Skeletal muscle tissue (tissue), 4 donors: Measurements from ENCODE around the gene TNFSF18. TPM values are rescaled to one million over a fixed set of nuclear protein-coding genes. Genes with fewer than 3 reads are reported as not detected.

Source experiments
- H3K27ac ChIP-seq: one replicate; pipeline ENCODE4 v1.7.0; 2013; ENCODE audit warnings: mild to moderate bottlenecking, low read depth, low read length, inconsistent platforms
- H3K27me3 ChIP-seq, 3 donors: one replicate each; pipeline ENCODE4 v1.7.0; 2013; ENCODE audit warnings: low read length in 3 of 3; ENCODE audit not compliant: control insufficient read depth in 3 of 3, insufficient read depth in 3 of 3
- H3K36me3 ChIP-seq, 3 donors: one replicate each; pipeline ENCODE4 v1.7.0; 2013; ENCODE audit warnings: low read length in 3 of 3; ENCODE audit not compliant: control insufficient read depth in 3 of 3, insufficient read depth in 3 of 3
- H3K4me1 ChIP-seq, 3 donors: one replicate each; pipeline ENCODE4 v1.7.0; 2013; ENCODE audit warnings: low read length in 3 of 3, mild to moderate bottlenecking in 3 of 3; ENCODE audit not compliant: control insufficient read depth in 3 of 3, insufficient read depth in 3 of 3
- H3K4me3 ChIP-seq, 3 donors: one replicate each; pipeline ENCODE4 v1.7.0; 2013; ENCODE audit warnings: low read length in 3 of 3
- H3K9ac ChIP-seq, 3 donors: one replicate each; pipeline ENCODE4 v1.7.0; 2013; ENCODE audit warnings: low read length in 3 of 3, mild to moderate bottlenecking in 3 of 3, moderate library complexity in 2 of 3, low read depth in 1 of 3
- H3K9me3 ChIP-seq, 3 donors: one replicate each; pipeline ENCODE4 v1.7.0; 2013; ENCODE audit warnings: low read length in 3 of 3; ENCODE audit not compliant: control insufficient read depth in 3 of 3
- total RNA-seq: library from RNA; depleted of rRNA; stranded (reverse); fragments of >200 nt; gene quantifications from one replicate; pipeline ENCODE4 v1.2.3, GENCODE V29; 2014
- donor health status: Osteomylitis.

Gene TNFSF18
- total RNA-seq, 1 donor from 2014 or later, result 1.0 TPM

DNA sequence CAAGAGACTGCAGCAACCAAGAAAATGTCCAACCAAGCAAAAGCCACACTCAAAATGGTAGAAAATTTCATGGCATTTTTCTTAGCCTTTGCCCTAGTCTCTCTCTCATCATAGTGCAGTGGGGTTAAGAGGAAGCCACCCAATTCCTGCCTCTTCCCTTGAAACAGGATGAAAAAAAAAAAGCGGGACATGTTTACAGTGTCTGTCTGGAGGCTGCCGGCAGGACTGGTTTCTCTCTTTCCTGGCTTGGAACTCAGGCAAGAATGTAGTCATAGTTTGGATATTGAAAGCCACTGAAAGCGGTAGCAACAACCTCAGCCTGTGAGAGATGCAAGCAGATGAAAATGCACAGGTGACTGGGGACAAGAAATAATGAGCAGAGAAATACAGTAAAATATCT lies 13.3 kb upstream of the TNFSF18 start:
- Histone ChIP-seq H3K36me3 (no peaks in the 10 kb centered on the region), H3K4me3 (no peak overlapping the region), H3K9me3 (no peaks in the 10 kb centered on the region), H3K27me3 (no peaks in the 10 kb centered on the region), H3K9ac (no peak overlapping the region), H3K27ac (no peak overlapping the region), H3K4me1 (no peaks in the 10 kb centered on the region)

GRCh38 chr1:173063171-173063570 lies 12.4 kb upstream of the TNFSF18 start:
- Histone ChIP-seq H3K9me3 (no peaks in the 10 kb centered on the region), H3K27ac (no peak overlapping the region), H3K4me1 (no peaks in the 10 kb centered on the region), H3K36me3 (no peaks in the 10 kb centered on the region), H3K27me3 (no peaks in the 10 kb centered on the region), H3K4me3 (no peak overlapping the region), H3K9ac (no peak overlapping the region)

DNA sequence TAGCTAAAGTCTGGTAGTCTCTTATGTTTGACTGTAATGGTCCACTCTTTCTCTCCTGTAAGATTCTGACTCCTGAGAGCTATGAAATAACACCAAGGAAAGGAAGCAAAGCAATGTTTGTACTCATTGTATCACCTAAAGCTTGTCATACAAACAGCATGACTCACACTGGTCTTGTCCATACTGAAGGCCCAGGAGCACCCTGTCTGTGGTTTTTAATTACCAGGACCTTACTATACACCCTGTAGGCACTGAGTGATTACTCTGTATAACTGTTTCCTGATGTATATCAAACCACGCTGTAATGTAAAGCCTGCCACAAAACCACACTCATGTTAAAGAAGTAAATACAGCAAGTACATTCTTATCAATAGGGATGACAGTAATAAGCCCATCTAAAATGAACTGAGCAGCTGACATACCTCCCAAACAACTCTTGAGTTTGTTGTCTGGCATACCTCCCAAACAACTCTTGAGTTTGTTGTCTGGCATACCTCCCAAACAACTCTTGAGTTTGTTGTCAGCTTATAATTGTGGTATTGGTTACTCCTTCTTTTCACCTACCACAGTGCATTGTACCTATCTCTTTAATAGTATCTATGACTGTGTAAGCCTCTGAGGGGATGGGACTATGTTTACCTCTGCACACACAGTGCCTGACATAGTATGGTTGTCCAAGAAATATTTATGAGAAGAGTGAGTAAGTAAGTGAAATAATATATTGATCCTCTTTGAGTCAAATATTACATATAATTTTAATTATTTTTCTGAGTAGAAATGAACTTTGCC lies 11.6 kb upstream of the TNFSF18 start:
- H3K9me3 ChIP-seq, result no peaks in the 10 kb centered on the region
- H3K9ac ChIP-seq, result no peak overlapping the region
- no peak overlapping the region for H3K4me3 ChIP-seq
- no peaks in the 10 kb centered on the region for H3K36me3 ChIP-seq
- no peaks in the 10 kb centered on the region for H3K27me3 ChIP-seq
- no peak overlapping the region for H3K27ac ChIP-seq
- no peaks in the 10 kb centered on the region for H3K4me1 ChIP-seq

- Histone ChIP-seq H3K27me3 (no peaks in the 10 kb centered on the region), H3K9me3 (no peaks in the 10 kb centered on the region)
Observed at GRCh38 chr1:173058556-173058955, 7.8 kb upstream of the TNFSF18 start.

DNA sequence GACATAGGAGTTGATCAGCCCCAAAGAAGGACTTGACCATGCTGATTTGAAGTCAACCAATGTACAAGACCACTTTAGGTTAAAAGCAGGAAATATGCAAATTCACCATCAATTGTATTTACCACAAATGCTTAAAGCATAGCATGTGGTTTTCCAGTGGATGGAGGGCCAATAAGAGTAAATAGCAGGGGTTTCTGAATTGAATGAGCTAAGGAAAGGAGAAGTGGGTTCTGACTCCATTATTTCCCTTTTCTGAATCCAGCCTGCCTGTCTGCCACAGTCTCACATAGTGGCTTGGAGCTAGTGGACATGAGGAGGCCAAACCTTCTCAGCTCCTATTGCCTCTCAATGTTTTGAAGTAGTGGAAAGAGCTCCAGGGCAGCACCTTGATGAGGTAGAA lies 7.2 kb upstream of the TNFSF18 start:
- H3K4me3 ChIP-seq, result no peak overlapping the region
- H3K9me3 ChIP-seq, result no peaks in the 10 kb centered on the region
- H3K27ac ChIP-seq, result no peak overlapping the region
- no peak overlapping the region for H3K9ac ChIP-seq
- H3K4me1 ChIP-seq, result no peaks in the 10 kb centered on the region
- H3K27me3 ChIP-seq, result no peaks in the 10 kb centered on the region
- H3K36me3 ChIP-seq, result no peaks in the 10 kb centered on the region

More at GRCh38 chr1:173058556-173058955, 7.8 kb upstream of the TNFSF18 start:
- H3K4me1 ChIP-seq, result no peaks in the 10 kb centered on the region
- H3K36me3 ChIP-seq, result no peaks in the 10 kb centered on the region
- no peak overlapping the region for H3K27ac ChIP-seq
- no peak overlapping the region for H3K9ac ChIP-seq
- H3K4me3 ChIP-seq, result no peak overlapping the region

- H3K4me3 ChIP-seq, result no peak overlapping the region
- H3K9ac ChIP-seq, result no peak overlapping the region
- H3K4me1 ChIP-seq, result peaks cover 0 to 2% (median 0%) of the 10 kb centered on the region in 3 donors
- H3K36me3 ChIP-seq, result no peaks in the 10 kb centered on the region
- H3K27ac ChIP-seq, result no peak overlapping the region
- no peaks in the 10 kb centered on the region for H3K27me3 ChIP-seq
- no peaks in the 10 kb centered on the region for H3K9me3 ChIP-seq
Observed at GRCh38 chr1:173056365-173056764, 5.6 kb upstream of the TNFSF18 start.

GRCh38 chr1:173052681-173053196 lies 2.0 kb upstream of the TNFSF18 start:
- Histone ChIP-seq H3K9me3 (no peaks in the 10 kb centered on the region), H3K27ac (no peak overlapping the region), H3K9ac (no peak overlapping the region), H3K4me3 (no peak overlapping the region), H3K4me1 (peaks cover 0 to 2% (median 0%) of the 10 kb centered on the region in 3 donors), H3K27me3 (no peaks in the 10 kb centered on the region), H3K36me3 (no peaks in the 10 kb centered on the region)

DNA sequence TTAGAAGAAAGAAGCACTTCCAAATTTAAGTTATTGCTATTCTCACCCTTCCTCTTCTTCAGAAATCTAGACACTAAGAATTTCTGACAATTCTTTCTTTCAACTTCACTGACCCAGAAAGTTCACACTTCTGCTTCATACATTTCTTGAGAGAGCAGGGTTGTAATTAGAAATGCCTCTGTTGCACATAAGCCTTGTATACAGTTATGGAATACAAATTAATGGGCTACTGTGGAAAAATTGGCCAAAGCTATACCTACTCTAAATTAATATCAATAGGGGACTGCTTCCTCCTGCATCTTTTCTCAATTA lies 1.5 kb downstream of the TNFSF18 start:
- Histone ChIP-seq H3K4me1 (peaks cover 0 to 2% (median 0%) of the 10 kb centered on the region in 3 donors), H3K9me3 (no peaks in the 10 kb centered on the region), H3K27me3 (no peaks in the 10 kb centered on the region), H3K27ac (no peak overlapping the region), H3K9ac (no peak overlapping the region), H3K4me3 (no peak overlapping the region), H3K36me3 (no peaks in the 10 kb centered on the region)

GRCh38 chr1:173048621-173049321 lies 2.0 kb downstream of the TNFSF18 start:
- Histone ChIP-seq H3K9ac (no peak overlapping the region), H3K27ac (no peak overlapping the region), H3K27me3 (no peaks in the 10 kb centered on the region), H3K4me3 (no peak overlapping the region), H3K9me3 (no peaks in the 10 kb centered on the region), H3K4me1 (peaks cover 0 to 2% (median 0%) of the 10 kb centered on the region in 3 donors), H3K36me3 (no peaks in the 10 kb centered on the region)

- no peak overlapping the region for H3K9ac ChIP-seq
- H3K27me3 ChIP-seq, result no peaks in the 10 kb centered on the region
- no peaks in the 10 kb centered on the region for H3K9me3 ChIP-seq
Observed at GRCh38 chr1:173044656-173045055, 6.1 kb downstream of the TNFSF18 start.

More at GRCh38 chr1:173044656-173045055, 6.1 kb downstream of the TNFSF18 start:
- no peak overlapping the region for H3K27ac ChIP-seq
- H3K36me3 ChIP-seq, result no peaks in the 10 kb centered on the region
- no peaks in the 10 kb centered on the region for H3K4me1 ChIP-seq
- no peak overlapping the region for H3K4me3 ChIP-seq
